Endothelial cell of umbilical vein (primary cell): ENCODE data around the gene CCDC88B. TPM values are rescaled to one million over a fixed set of nuclear protein-coding genes. Genes with fewer than 3 reads are reported as not detected.

Experiments
- BruUV-seq: library from RNA; stranded (reverse); fragments of 400-500 nt; replicated peaks from 2 replicates; lab custom pipeline; 2021; lab: Mats Ljungman, UMichigan
- CTCF ChIA-PET: fragments of 300-600, 350-600 bp; sonication (Branson Sonifier 250); formaldehyde crosslinking; loops from one replicate; lab custom pipeline; 2021; ENCODE audit warnings: antibody characterized with exemption, inconsistent platforms; lab: Charles Lee
- POLR2A ChIA-PET: fragments of 300-600, 350-600 bp; sonication (Branson Sonifier 250); formaldehyde crosslinking; loops from one replicate; lab custom pipeline; 2021; ENCODE audit warnings: antibody characterized with exemption, inconsistent platforms; lab: Charles Lee
- DNase-seq: peaks from one replicate; pipeline ENCODE4 v3.0.0-alpha.2; 2011; ENCODE audit warnings: low read depth, low spot score
- FAIRE-seq: peaks from 2 replicates; lab custom pipeline; 2011; peaks lifted over from hg19 to GRCh38; lab: Jason Lieb, UNC
- H2AFZ ChIP-seq: 2 replicates; pipeline ENCODE4 v1.6.0; 2012; ENCODE audit warnings: low read depth, low read length, control low read depth, inconsistent platforms
- H3K27ac ChIP-seq: 2 replicates; pipeline ENCODE4 v1.5.1; 2011; ENCODE audit warnings: low read depth, mild to moderate bottlenecking, control low read depth, low read length, moderate library complexity; ENCODE audit not compliant: insufficient read depth
- H3K27me3 ChIP-seq, 2 experiments: 2 replicates each; pipeline versions ENCODE4 v1.6.0 to v1.6.1; 2011; ENCODE audit warnings: low read length in 2 of 2, mixed read lengths in 1 of 2; ENCODE audit not compliant: control insufficient read depth in 2 of 2, insufficient read depth in 2 of 2
- H3K36me3 ChIP-seq, 2 experiments: 2 replicates in 1 of 2; 3 replicates in 1 of 2; pipeline ENCODE4 v1.5.1; 2011; ENCODE audit warnings: low read length in 2 of 2, mild to moderate bottlenecking in 1 of 2, moderate library complexity in 1 of 2; ENCODE audit not compliant: control insufficient read depth in 2 of 2, insufficient read depth in 2 of 2; ENCODE audit errors: extremely low read depth in 1 of 2
- H3K4me1 ChIP-seq: 3 replicates; pipeline ENCODE4 v1.5.1; 2011; ENCODE audit warnings: mild to moderate bottlenecking, low read length; ENCODE audit not compliant: control insufficient read depth, insufficient read depth; ENCODE audit errors: extremely low read depth
- H3K4me2 ChIP-seq: 2 replicates; pipeline ENCODE4 v1.6.1; 2011; ENCODE audit warnings: low read length, control low read depth, mixed read lengths; ENCODE audit not compliant: insufficient read depth
- H3K4me3 ChIP-seq, 3 experiments: fragments of 200-600 bp in 1 of 3; sonication (generic), shearing (Covaris generic) in 1 of 3; replicated peaks in 1 of 3; 2 replicates each; pipeline ENCODE4 v1.5.1; 2011 to 2016; ENCODE audit warnings: control low read depth in 3 of 3, low read length in 3 of 3, mild to moderate bottlenecking in 2 of 3, inconsistent platforms in 1 of 3, low read depth in 1 of 3, moderate library complexity in 1 of 3; ENCODE audit not compliant: insufficient read depth in 1 of 3
- H3K79me2 ChIP-seq: 2 replicates; pipeline ENCODE4 v1.6.0; 2012; ENCODE audit warnings: low read length, inconsistent platforms; ENCODE audit not compliant: control insufficient read depth, insufficient read depth
- H3K9ac ChIP-seq: replicated peaks from 2 replicates; pipeline ENCODE3; 2011; ENCODE audit warnings: low read length, control low read depth; ENCODE audit not compliant: insufficient read depth; ENCODE audit errors: extremely low read depth
- H3K9me1 ChIP-seq: replicated peaks from 3 replicates; pipeline ENCODE4 v1.6.0; 2011; ENCODE audit warnings: mild to moderate bottlenecking, low read length; ENCODE audit not compliant: control insufficient read depth, insufficient read depth; ENCODE audit errors: extremely low read depth
- H3K9me3 ChIP-seq: replicated peaks from 2 replicates; pipeline ENCODE4 v1.5.1; 2012; ENCODE audit warnings: low read length, inconsistent platforms; ENCODE audit not compliant: control insufficient read depth, insufficient read depth
- H4K20me1 ChIP-seq: replicated peaks from 2 replicates; pipeline ENCODE3; 2011; ENCODE audit warnings: mild to moderate bottlenecking, low read length; ENCODE audit not compliant: control insufficient read depth, insufficient read depth; ENCODE audit errors: extremely low read depth
- EZH2 ChIP-seq: IDR thresholded peaks from 2 replicates; pipeline ENCODE4 v1.6.1; 2012; ENCODE audit warnings: borderline replicate concordance, low read depth, mild to moderate bottlenecking, moderate library complexity, low read length, inconsistent platforms; ENCODE audit not compliant: severe bottlenecking
- FOS ChIP-seq: IDR thresholded peaks from 2 replicates; pipeline ENCODE4 v1.6.1; 2011; ENCODE audit warnings: mild to moderate bottlenecking, low read length, moderate library complexity, borderline replicate concordance; ENCODE audit not compliant: insufficient read depth
- GATA2 ChIP-seq: IDR thresholded peaks from 2 replicates; pipeline ENCODE4 v1.7.0; 2011; ENCODE audit warnings: low read depth, mild to moderate bottlenecking, moderate library complexity, mixed read lengths, low read length; ENCODE audit not compliant: insufficient read length, insufficient read depth
- JUN ChIP-seq: IDR thresholded peaks from 2 replicates; pipeline ENCODE4 v1.6.1; 2011; ENCODE audit warnings: borderline replicate concordance, low read depth; ENCODE audit not compliant: insufficient read length, insufficient read depth
- MAX ChIP-seq: IDR thresholded peaks from 2 replicates; pipeline ENCODE4 v1.6.1; 2011; ENCODE audit not compliant: insufficient read depth, insufficient read length
- MYC ChIP-seq: IDR thresholded peaks from one replicate; pipeline ENCODE4 v1.6.1; 2011; ENCODE audit warnings: mild to moderate bottlenecking, low read depth, low read length
- POLR2A ChIP-seq: IDR thresholded peaks from 2 replicates; pipeline ENCODE4 v1.6.1; 2012; ENCODE audit warnings: low read depth, mild to moderate bottlenecking, control low read depth, low read length
- POLR2AphosphoS5 ChIP-seq: IDR thresholded peaks from 2 replicates; pipeline ENCODE4 v1.6.1; 2012; ENCODE audit warnings: low read depth, mild to moderate bottlenecking, control low read depth, low read length, moderate library complexity; ENCODE audit not compliant: insufficient read depth
- dilution Hi-C: fragments of 300-500 bp; cut with MboI; formaldehyde crosslinking; loops from one replicate; pipeline ENCODE4 v1.15.0; 2019; ENCODE audit warnings: low sequenced_read_pairs; ENCODE audit not compliant: extremely low pct_ligation_motif_present
- intact Hi-C: fragments of 100-400 bp; cut with micrococcal nuclease; formaldehyde crosslinking; loops from one replicate; pipeline ENCODE4 v1.10.0; 2022
- polyA plus RNA-seq, 4 experiments: library from polyadenylated mRNA; depleted of rRNA in 3 of 4; stranded (reverse) in 3 of 4; unstranded in 1 of 4; fragments of >200 nt; gene quantifications; 2 replicates each; pipeline versions ENCODE4 v1.2.1 to v1.2.3, GENCODE V29; 2011 to 2012; ENCODE audit warnings: missing spikeins in 1 of 4
- total RNA-seq: library from RNA; stranded (reverse); gene quantifications from 2 replicates; pipeline ENCODE4 v1.2.3, GENCODE V29; 2021
- TF ChIP-seq, protein P1 (sequence below), 2 donors: IDR thresholded peaks; 1 replicate in 1 of 2; 2 replicates in 1 of 2; pipeline ENCODE4 v1.5.1; 2011; ENCODE audit warnings: low read length in 2 of 2, mild to moderate bottlenecking in 2 of 2, moderate library complexity in 2 of 2, control low read depth in 1 of 2, inconsistent platforms in 1 of 2, low read depth in 1 of 2; ENCODE audit not compliant: insufficient read depth in 1 of 2; ENCODE audit errors: extremely low read depth in 1 of 2

Gene CCDC88B
- total and polyA plus RNA-seq, 2 donors (not counting 3 experiments of a cell fraction or from before 2014, with no cell fraction given), result 1.8 to 2.7 TPM

- CTCF ChIA-PET, result interaction anchor here (1.1 kb wide), 2 partner anchors 11 to 16 kb away, joined by 4 to 7 read pairs; no protein-coding TSS in a partner anchor
- BruUV-seq, result no TSS peak
Measured at GRCh38 chr11:64320556-64320955, 19.4 kb upstream of the CCDC88B start.

More at GRCh38 chr11:64320556-64320955, 19.4 kb upstream of the CCDC88B start:
- Histone ChIP-seq H3K27ac (no peak overlapping the region), H3K4me2 (no peak overlapping the region), H3K4me1 (peaks cover 10% of the 10 kb centered on the region), H3K9me3 (no peaks in the 10 kb centered on the region), H3K27me3 (no peaks in the 10 kb centered on the region), H3K9me1 (no peaks in the 10 kb centered on the region), H3K79me2 (peaks cover 4% of the 10 kb centered on the region), H3K4me3 (no peak overlapping the region), H3K36me3 (peaks cover 0 to 11% of the 10 kb centered on the region in 2 experiments), H3K9ac (no peak overlapping the region), H4K20me1 (no peaks in the 10 kb centered on the region), H2AFZ (no peak overlapping the region)
- FAIRE-seq (no peak), DNase-seq (no peak)
- intact Hi-C loops, result no loop called here
- TF ChIP-seq EZH2, result no peak
- TF ChIP-seq, protein P1, sequence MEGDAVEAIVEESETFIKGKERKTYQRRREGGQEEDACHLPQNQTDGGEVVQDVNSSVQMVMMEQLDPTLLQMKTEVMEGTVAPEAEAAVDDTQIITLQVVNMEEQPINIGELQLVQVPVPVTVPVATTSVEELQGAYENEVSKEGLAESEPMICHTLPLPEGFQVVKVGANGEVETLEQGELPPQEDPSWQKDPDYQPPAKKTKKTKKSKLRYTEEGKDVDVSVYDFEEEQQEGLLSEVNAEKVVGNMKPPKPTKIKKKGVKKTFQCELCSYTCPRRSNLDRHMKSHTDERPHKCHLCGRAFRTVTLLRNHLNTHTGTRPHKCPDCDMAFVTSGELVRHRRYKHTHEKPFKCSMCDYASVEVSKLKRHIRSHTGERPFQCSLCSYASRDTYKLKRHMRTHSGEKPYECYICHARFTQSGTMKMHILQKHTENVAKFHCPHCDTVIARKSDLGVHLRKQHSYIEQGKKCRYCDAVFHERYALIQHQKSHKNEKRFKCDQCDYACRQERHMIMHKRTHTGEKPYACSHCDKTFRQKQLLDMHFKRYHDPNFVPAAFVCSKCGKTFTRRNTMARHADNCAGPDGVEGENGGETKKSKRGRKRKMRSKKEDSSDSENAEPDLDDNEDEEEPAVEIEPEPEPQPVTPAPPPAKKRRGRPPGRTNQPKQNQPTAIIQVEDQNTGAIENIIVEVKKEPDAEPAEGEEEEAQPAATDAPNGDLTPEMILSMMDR (IDR thresholded peaks at IDR 0.05; ENCODE audit: extremely low read depth in 1 of 2, insufficient read depth in 1 of 2, low read depth in 1 of 2, low read length in 2 of 2), result no peak
- TF ChIP-seq MAX, result no peak
- TF ChIP-seq POLR2A, result no peak
- TF ChIP-seq JUN, result no peak
- TF ChIP-seq GATA2, result no peak
- no peak for TF ChIP-seq MYC
- no peak for TF ChIP-seq FOS
- no peak for TF ChIP-seq POLR2AphosphoS5
- dilution Hi-C loops, result no loop called here
- POLR2A ChIA-PET, result no interaction called here
